H9 (cell line): ENCODE results near the gene MXD4. TPM values are rescaled to one million over a fixed set of nuclear protein-coding genes. Genes with fewer than 3 reads are reported as not detected.

Experiments
- DNase-seq: peaks from one replicate; pipeline ENCODE4 v3.0.0-alpha.2; 2017
- H2AFZ ChIP-seq: one replicate; pipeline ENCODE4 v1.6.1; 2013; ENCODE audit warnings: mild to moderate bottlenecking, low read length, control low read depth, moderate library complexity
- H2AK5ac ChIP-seq: 2 replicates; pipeline ENCODE4 v1.6.1; 2013; ENCODE audit warnings: low read length, control low read depth, mixed read lengths; ENCODE audit not compliant: insufficient read length
- H2BK120ac ChIP-seq: one replicate; pipeline ENCODE4 v1.6.1; 2013; ENCODE audit warnings: low read depth, mild to moderate bottlenecking, low read length, control low read depth, inconsistent platforms; ENCODE audit not compliant: poor library complexity, severe bottlenecking
- H2BK12ac ChIP-seq: 2 replicates; pipeline ENCODE4 v1.6.1; 2013; ENCODE audit warnings: low read length, control low read depth, mixed read lengths, low read depth; ENCODE audit not compliant: insufficient read length
- H2BK15ac ChIP-seq: 2 replicates; pipeline ENCODE4 v1.6.1; 2013; ENCODE audit warnings: low read depth, low read length, control low read depth
- H2BK20ac ChIP-seq: one replicate; pipeline ENCODE4 v1.6.1; 2013; ENCODE audit warnings: low read depth, mild to moderate bottlenecking, low read length, control low read depth, inconsistent platforms; ENCODE audit not compliant: poor library complexity, severe bottlenecking
- H2BK5ac ChIP-seq: 2 replicates; pipeline ENCODE4 v1.6.1; 2013; ENCODE audit warnings: low read length, control low read depth, mixed read lengths; ENCODE audit not compliant: insufficient read length
- H3K14ac ChIP-seq: 2 replicates; pipeline ENCODE4 v1.6.1; 2013; ENCODE audit warnings: low read length, control low read depth; ENCODE audit not compliant: insufficient read depth
- H3K18ac ChIP-seq: 2 replicates; pipeline ENCODE4 v1.6.1; 2013; ENCODE audit warnings: low read depth, mild to moderate bottlenecking, mixed read lengths, low read length, control low read depth; ENCODE audit not compliant: insufficient read length
- H3K23ac ChIP-seq: 2 replicates; pipeline ENCODE4 v1.6.1; 2013; ENCODE audit warnings: low read length, control low read depth, mixed read lengths, low read depth; ENCODE audit not compliant: insufficient read length
- H3K23me2 ChIP-seq: 2 replicates; pipeline ENCODE4 v1.6.1; 2013; ENCODE audit warnings: low read depth, mild to moderate bottlenecking, mixed read lengths, low read length, control low read depth; ENCODE audit not compliant: insufficient read length, poor library complexity, severe bottlenecking
- H3K27ac ChIP-seq: 2 replicates; pipeline ENCODE4 v1.5.1; 2013; ENCODE audit warnings: low read length, control low read depth, mixed read lengths, low read depth; ENCODE audit not compliant: insufficient read length
- H3K27me3 ChIP-seq: 2 replicates; pipeline ENCODE4 v1.6.1; 2013; ENCODE audit warnings: low read length, control low read depth, inconsistent platforms; ENCODE audit not compliant: insufficient read depth
- H3K4ac ChIP-seq: 2 replicates; pipeline ENCODE4 v1.6.1; 2013; ENCODE audit warnings: low read depth, mild to moderate bottlenecking, control low read depth, inconsistent platforms, low read length, moderate library complexity
- H3K4me1 ChIP-seq: 2 replicates; pipeline ENCODE4 v1.6.1; 2013; ENCODE audit warnings: low read length, control low read depth, inconsistent platforms; ENCODE audit not compliant: insufficient read depth
- H3K4me2 ChIP-seq: 2 replicates; pipeline ENCODE4 v1.6.1; 2013; ENCODE audit warnings: low read length, control low read depth, mixed read lengths; ENCODE audit not compliant: insufficient read length, insufficient read depth
- H3K56ac ChIP-seq: 2 replicates; pipeline ENCODE4 v1.6.1; 2013; ENCODE audit warnings: low read depth, mild to moderate bottlenecking, mixed read lengths, low read length, control low read depth; ENCODE audit not compliant: insufficient read length
- H3K79me1 ChIP-seq: 2 replicates; pipeline ENCODE4 v1.6.1; 2013; ENCODE audit warnings: low read depth, mild to moderate bottlenecking, moderate library complexity, low read length, control low read depth, inconsistent platforms; ENCODE audit not compliant: insufficient read depth, poor library complexity, severe bottlenecking
- H3K79me2 ChIP-seq: 2 replicates; pipeline ENCODE4 v1.6.1; 2013; ENCODE audit warnings: low read length, control low read depth, inconsistent platforms; ENCODE audit not compliant: insufficient read depth
- H3K9ac ChIP-seq: 2 replicates; pipeline ENCODE4 v1.6.1; 2013; ENCODE audit warnings: low read length, control low read depth, mixed read lengths; ENCODE audit not compliant: insufficient read length; ENCODE audit errors: extremely low read depth
- H3K9me3 ChIP-seq: one replicate; pipeline ENCODE4 v1.6.1; 2013; ENCODE audit warnings: low read depth, low read length, inconsistent platforms; ENCODE audit not compliant: control insufficient read depth
- H3T11ph ChIP-seq: one replicate; pipeline ENCODE4 v1.6.1; 2013; ENCODE audit warnings: mild to moderate bottlenecking, low read length, control low read depth, inconsistent platforms
- H4K20me1 ChIP-seq: one replicate; pipeline ENCODE4 v1.6.1; 2013; ENCODE audit not compliant: control insufficient read depth, insufficient read length, insufficient read depth
- H4K5ac ChIP-seq: 2 replicates; pipeline ENCODE4 v1.6.1; 2013; ENCODE audit warnings: low read depth, mild to moderate bottlenecking, mixed read lengths, low read length, control low read depth; ENCODE audit not compliant: insufficient read length
- H4K8ac ChIP-seq: replicated peaks from 2 replicates; pipeline ENCODE4 v1.6.1; 2013; ENCODE audit warnings: low read length, control low read depth, mixed read lengths, low read depth; ENCODE audit not compliant: insufficient read length
- H4K91ac ChIP-seq: 2 replicates; pipeline ENCODE4 v1.6.1; 2013; ENCODE audit warnings: low read depth, mild to moderate bottlenecking, moderate library complexity, mixed read lengths, low read length, control low read depth; ENCODE audit not compliant: insufficient read length
- H3K27ac Mint-ChIP-seq, 3 experiments: 2 replicates in 2 of 3; 3 replicates in 1 of 3; pipeline ENCODE4 v1.8.0; 2020 to 2021; ENCODE audit warnings: mixed read lengths in 3 of 3, mild to moderate bottlenecking in 1 of 3, moderate library complexity in 1 of 3
- H3K27me3 Mint-ChIP-seq: 2 replicates; pipeline ENCODE4 v1.8.0; 2021; ENCODE audit warnings: low read depth, mild to moderate bottlenecking, moderate library complexity, mixed read lengths
- H3K36me3 Mint-ChIP-seq, 3 experiments: 2 replicates in 2 of 3; 3 replicates in 1 of 3; pipeline ENCODE4 v1.8.0; 2020 to 2021; ENCODE audit warnings: low read depth in 3 of 3, mixed read lengths in 3 of 3; ENCODE audit not compliant: insufficient read depth in 1 of 3
- H3K4me1 Mint-ChIP-seq, 2 experiments: 2 replicates each; pipeline ENCODE4 v1.8.0; 2020; ENCODE audit warnings: mixed read lengths in 2 of 2
- H3K4me3 Mint-ChIP-seq, 2 experiments: 2 replicates in 1 of 2; 3 replicates in 1 of 2; pipeline ENCODE4 v1.8.0; 2020 to 2021; ENCODE audit warnings: mild to moderate bottlenecking in 2 of 2, mixed read lengths in 2 of 2, moderate library complexity in 1 of 2
- H3K9me3 Mint-ChIP-seq, 2 experiments: 2 replicates in 1 of 2; 3 replicates in 1 of 2; pipeline ENCODE4 v1.8.0; 2020; ENCODE audit warnings: mild to moderate bottlenecking in 2 of 2, mixed read lengths in 2 of 2, moderate library complexity in 1 of 2
- CTCF ChIP-seq: fragments of 200-600 bp; sonication (generic); conservative IDR thresholded peaks from 3 replicates; pipeline ENCODE4 v1.8.0; 2021; ENCODE audit warnings: antibody characterized with exemption, mild to moderate bottlenecking
- WGBS: extraction: QIAGEN DNeasy Blood & Tissue Kit; methylation state at CpG from one replicate; pipeline ENCODE4 v1.1.7; 2013; ENCODE audit warnings: missing lambda C conversion rate, low lambda C conversion rate, mixed read lengths; ENCODE audit not compliant: insufficient read length; ENCODE audit errors: extremely low coverage; 5-methylcytosine and 5-hydroxymethylcytosine counted together
- total RNA-seq: library from RNA; stranded (reverse); gene quantifications from 2 replicates; pipeline ENCODE4 v1.2.1, GENCODE V29; 2021

Gene MXD4
- total RNA-seq, 1 experiment from 2014 or later: 24.1 TPM

- Histone ChIP-seq H2BK120ac (no peak overlapping the region), H2BK12ac (no peak overlapping the region), H3T11ph (no peak overlapping the region), H4K20me1 (no peaks in the 10 kb centered on the region), H3K4me1 (no peaks in the 10 kb centered on the region), H3K9ac (no peak overlapping the region), H3K14ac (no peak overlapping the region; the same call in 1 of the 2 replicates), H3K4me2 (no peak overlapping the region), H3K23ac (no peak overlapping the region), H4K8ac (no peak overlapping the region), H2AK5ac (no peak overlapping the region), H3K79me2 (no peaks in the 10 kb centered on the region; the same call in 1 of the 2 replicates), H3K23me2 (peaks cover 3% of the 10 kb centered on the region), H3K79me1 (no peaks in the 10 kb centered on the region), H2BK5ac (no peak overlapping the region), H2BK15ac (no peak overlapping the region), H3K18ac (no peak overlapping the region), H3K27ac (no peak overlapping the region), H4K5ac (no peak overlapping the region), H2BK20ac (no peak overlapping the region), H4K91ac (no peak overlapping the region), H2AFZ (no peak overlapping the region), H3K4ac (no peak overlapping the region; the same call in 1 of the 2 replicates), H3K27me3 (no peaks in the 10 kb centered on the region), H3K9me3 (no peaks in the 10 kb centered on the region), H3K56ac (no peak overlapping the region)
- Mint-ChIP-seq H3K9me3 (peaks cover 13 to 17% of the 10 kb centered on the region in 2 experiments), H3K36me3 (peaks cover 7 to 14% (median 9%) of the 10 kb centered on the region in 3 experiments), H3K27ac (no peak overlapping the region), H3K27me3 (peaks cover 5% of the 10 kb centered on the region), H3K4me1 (peaks cover 0 to 7% of the 10 kb centered on the region in 2 experiments; a peak in 2 of 4 replicates), H3K4me3 (no peak overlapping the region)
- no peak for DNase-seq
- TF ChIP-seq CTCF: no peak
- no CpG with 5 or more reads among the region's 19 CpGs for WGBS
These were observed 15.4 kb downstream of the MXD4 start for GRCh38 chr4:2246384-2247127.
